ENCODE data around the gene PXYLP1.
"Not testable (repeated sequence)": the region's sequence is repeated elsewhere in the genome, so short reads cannot be mapped to it uniquely, and the experiment has no call there.

Gene PXYLP1

GRCh38 chr3:141231101-141231951 is at the start of gene PXYLP1:
Gene PXYLP1 (plus strand): TSS chr3:141231825. CDS start chr3:141260176, 28,351 bp downstream.
- DNase-seq = peak; percentile 51

- no peak for DNase-seq
Measured at GRCh38 chr3:141183606-141184005, 48.0 kb upstream of the PXYLP1 start.

GRCh38 chr3:141184430-141184829 is 47.2 kb upstream of the PXYLP1 start:
- DNase-seq = no peak

- no peak for DNase-seq
Measured at GRCh38 chr3:141191097-141191749, 40.4 kb upstream of the PXYLP1 start.

GRCh38 chr3:141192345-141192744 is 39.3 kb upstream of the PXYLP1 start:
- peak; percentile 91 for DNase-seq

GRCh38 chr3:141193066-141193830 is 38.4 kb upstream of the PXYLP1 start:
- no peak for DNase-seq

GRCh38 chr3:141201122-141201521 is 30.5 kb upstream of the PXYLP1 start:
- no peak for DNase-seq

- DNase-seq = no peak
Measured at GRCh38 chr3:141202682-141203081, 28.9 kb upstream of the PXYLP1 start.

- no peak for DNase-seq
Measured at GRCh38 chr3:141203866-141204265, 27.8 kb upstream of the PXYLP1 start.

GRCh38 chr3:141204343-141204742 is 27.3 kb upstream of the PXYLP1 start:
- no peak for DNase-seq

- not testable (repeated sequence) for DNase-seq
Measured at GRCh38 chr3:141211306-141211705, 20.3 kb upstream of the PXYLP1 start.

GRCh38 chr3:141212101-141212500 is 19.5 kb upstream of the PXYLP1 start:
- DNase-seq = no peak

- no peak for DNase-seq
Measured at GRCh38 chr3:141212555-141212954, 19.1 kb upstream of the PXYLP1 start.

- no peak for DNase-seq
Measured at GRCh38 chr3:141216975-141217374, 14.7 kb upstream of the PXYLP1 start.

GRCh38 chr3:141217389-141217788 is 14.2 kb upstream of the PXYLP1 start:
- DNase-seq = no peak

- no peak for DNase-seq
Measured at GRCh38 chr3:141218162-141218835, 13.3 kb upstream of the PXYLP1 start.

- no peak for DNase-seq
Measured at GRCh38 chr3:141218926-141219325, 12.7 kb upstream of the PXYLP1 start.

- no peak for DNase-seq
Measured at GRCh38 chr3:141223673-141224166, 7.9 kb upstream of the PXYLP1 start.

- DNase-seq = no peak
Measured at GRCh38 chr3:141225939-141226338, 5.7 kb upstream of the PXYLP1 start.

- DNase-seq = no peak
Measured at GRCh38 chr3:141227216-141227615, 4.4 kb upstream of the PXYLP1 start.

GRCh38 chr3:141227752-141228151 is 3.9 kb upstream of the PXYLP1 start:
- DNase-seq = no peak

- DNase-seq = no peak
Measured at GRCh38 chr3:141228395-141228794, 3.2 kb upstream of the PXYLP1 start.

GRCh38 chr3:141229132-141229531 is 2.5 kb upstream of the PXYLP1 start:
- DNase-seq = no peak

Data from DMS 273 treated with DMSO at 0.1 percent for 48 hours (cell line).